HK-2 (cell line): ENCODE data around the gene HCCS.
A peak's percentile ranks its signal among the peaks of the same experiment; 100 is the strongest.
"Not testable (repeated sequence)": the region's sequence is repeated elsewhere in the genome, so short reads cannot be mapped to it uniquely, and the experiment has no call there.

Source experiments
- DNase-seq: peaks from one replicate; pipeline ENCODE4 v3.0.0-alpha.2; 2018; ENCODE audit not compliant: unreplicated experiment

Gene HCCS

GRCh38 chrX:11123087-11123486 is 12.0 kb downstream of the HCCS start:
- DNase-seq: not testable (repeated sequence)

- DNase-seq: no peak
Measured at GRCh38 chrX:11124112-11124511, 13.0 kb downstream of the HCCS start.

DNA sequence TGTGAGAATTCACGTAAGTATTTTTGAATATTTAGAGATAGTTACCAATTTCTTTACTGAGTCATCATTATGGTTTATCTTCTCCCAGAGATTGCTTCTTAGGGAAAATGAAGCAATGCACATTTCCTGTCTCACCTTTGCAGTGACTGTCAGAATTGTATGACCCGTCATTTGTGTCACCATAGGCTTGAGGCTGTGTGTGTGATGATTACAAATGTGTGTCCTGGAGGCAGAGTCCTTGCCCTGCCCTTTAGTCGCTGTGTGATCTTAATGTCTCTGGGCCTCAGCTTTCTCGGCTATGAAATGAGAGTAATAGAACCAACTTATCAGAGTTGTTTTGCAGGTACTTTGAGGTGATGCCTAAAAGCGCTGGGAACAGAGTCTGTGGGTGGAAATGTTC is 13.9 kb downstream of the HCCS start:
- no peak for DNase-seq

DNA sequence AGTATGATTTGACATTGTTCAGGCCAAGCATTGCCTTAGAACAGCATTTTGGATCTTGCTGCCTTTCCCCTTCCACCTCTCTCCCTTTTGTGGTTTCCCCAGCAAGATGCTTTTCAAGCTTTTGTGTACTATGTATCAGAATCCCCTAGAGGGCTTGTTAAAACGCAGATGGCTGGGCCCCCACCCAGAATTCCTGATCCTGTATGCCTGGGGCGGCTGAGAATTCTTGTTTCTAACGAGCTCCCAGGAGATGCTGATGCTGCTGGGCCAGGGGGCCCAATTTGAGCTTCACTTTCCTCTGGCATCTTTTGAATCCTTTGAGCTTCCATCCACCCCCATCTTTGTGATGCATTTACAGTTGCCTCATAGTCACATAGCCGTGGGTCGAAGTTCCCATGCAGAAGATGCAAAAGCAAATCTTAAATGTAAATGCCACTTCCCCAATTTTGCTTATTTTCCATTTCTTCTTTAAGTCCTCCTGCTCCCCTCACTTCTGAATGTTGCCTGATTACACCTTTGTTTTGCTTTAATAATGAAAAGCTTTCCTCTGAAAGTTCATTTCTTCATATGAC is 18.5 kb downstream of the HCCS start:
- DNase-seq: no peak

DNA sequence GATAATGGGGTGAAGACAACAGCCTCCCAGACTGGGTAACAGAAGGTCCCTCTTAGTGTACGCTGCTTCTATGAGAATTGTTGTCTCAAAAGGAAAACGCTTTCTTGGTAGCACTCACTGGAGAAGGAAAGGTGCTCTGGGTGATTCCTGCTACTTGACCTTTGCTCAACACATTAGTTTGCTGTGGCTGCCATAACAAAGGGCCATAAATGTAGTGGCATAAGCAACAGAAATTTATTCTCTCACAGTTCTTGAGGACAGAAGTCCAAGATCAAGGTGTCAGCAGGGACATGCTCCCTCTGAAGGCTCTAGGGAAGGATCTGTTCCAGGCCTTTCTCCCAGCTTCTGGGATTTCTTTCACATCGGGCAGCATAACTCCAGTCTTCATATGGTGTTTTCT is 19.0 kb downstream of the HCCS start:
- no peak for DNase-seq

DNA sequence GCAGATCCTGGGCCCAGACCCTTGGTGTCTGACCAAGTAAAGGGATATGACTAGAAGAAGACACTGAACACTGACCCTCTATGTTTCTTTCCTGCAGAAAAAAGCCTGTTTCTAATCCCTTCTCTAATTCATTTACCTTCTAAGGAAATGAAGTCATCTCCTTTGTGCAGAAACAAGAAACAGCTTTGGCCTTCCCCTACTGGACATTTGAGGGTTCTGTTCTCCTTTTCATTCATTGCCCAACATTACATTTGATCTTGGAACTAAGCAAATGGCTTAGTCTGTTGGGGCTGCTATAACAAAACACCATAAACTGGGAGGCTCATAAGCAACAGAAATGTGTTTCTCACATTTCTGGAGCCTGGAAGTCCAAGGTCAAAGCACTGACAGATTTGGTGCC is 20.0 kb downstream of the HCCS start:
- no peak for DNase-seq

DNA sequence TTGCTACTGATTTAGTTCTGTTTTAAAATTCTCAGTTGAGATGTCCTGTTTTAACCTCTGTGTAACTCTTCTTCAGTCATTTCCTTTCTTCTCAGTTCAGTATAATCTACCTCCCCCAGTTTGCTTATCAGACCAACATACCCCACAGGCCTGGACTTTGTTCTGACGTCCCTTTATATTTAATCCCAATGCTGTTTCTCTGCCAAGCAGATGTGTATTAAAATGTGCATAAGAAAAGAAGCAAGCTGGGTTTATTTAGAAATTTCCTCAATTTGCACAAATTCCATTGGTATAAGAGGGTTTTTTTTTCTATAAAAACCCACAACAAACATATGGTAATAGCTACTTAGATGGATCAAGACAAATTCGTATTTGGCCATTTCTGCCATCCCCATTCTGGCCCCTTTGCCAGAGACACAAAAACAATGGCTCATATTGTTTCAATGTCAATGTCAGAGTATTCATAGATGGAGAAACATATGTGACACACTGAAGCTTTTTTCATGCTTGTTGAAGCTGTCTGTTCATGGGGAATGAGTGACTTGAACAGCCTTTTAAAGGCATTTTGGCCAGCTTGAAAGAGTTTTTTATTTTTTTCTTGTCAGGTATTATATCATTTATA is 24.5 kb downstream of the HCCS start:
- DNase-seq: no peak

DNA sequence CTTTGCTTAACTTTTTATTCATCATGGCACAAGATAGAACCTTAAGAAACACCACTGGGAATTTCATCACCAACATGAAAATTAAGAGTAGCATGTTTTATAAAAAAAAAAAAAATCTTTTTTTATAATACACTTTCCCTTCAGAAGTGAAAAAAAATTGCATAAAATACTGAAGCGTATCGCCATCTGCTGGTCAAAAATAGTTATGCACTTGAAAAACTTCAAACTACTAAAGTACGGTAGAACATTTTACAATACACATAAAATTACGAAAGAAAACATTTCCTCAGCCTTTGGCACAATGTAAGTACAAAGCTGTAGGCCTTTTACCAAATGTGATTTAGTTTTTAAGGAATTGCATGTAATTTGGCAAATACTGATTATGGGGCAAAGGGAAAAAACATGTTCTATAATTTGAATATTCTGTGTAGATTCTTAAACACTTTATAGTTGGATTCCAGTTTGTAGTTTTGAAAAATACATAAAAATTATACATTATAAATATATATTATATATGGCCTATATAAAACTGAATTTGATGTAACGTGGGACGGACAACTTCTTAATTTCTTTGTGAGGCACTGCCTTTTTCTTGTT is 26.5 kb downstream of the HCCS start:
- no peak for DNase-seq

- DNase-seq: no peak
Measured at GRCh38 chrX:11138498-11139390, 27.6 kb downstream of the HCCS start.

DNA sequence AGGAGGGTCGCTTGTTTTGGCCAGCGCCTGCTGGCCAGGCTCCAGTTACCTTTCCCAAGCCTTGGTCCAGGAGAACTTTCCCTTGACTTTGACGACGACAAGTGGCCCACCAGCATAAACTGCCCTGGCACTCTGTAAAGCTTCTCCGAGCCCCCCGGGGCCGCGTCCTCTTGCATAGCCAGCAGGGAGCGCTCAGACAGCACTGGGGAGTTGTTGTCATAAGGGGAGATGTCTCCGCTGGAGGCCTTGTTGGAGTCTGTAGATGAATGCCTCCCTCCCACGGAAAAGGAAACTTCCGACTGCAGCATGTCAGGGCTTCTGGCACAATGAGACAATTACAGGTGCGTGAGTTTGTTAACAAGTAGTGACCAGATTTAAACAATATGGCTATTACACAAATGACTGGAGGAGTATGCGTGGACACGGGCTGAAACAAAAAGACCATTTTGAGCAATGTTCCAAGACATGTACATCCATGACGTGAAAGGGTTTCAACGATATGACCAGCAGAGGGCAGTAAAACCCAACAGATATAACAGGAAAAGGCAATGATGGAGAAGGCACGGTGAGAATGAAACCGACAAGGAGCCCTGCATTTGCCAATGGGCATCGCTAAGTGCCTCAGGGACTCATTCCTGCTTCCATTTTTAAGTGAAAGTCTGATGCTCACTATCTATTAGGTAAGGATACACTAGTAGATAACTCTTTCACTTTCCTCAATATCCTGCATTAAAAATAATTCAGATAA is 33.0 kb downstream of the HCCS start:
- DNase-seq: peak; percentile 44

- no peak for DNase-seq
Measured at GRCh38 chrX:11146411-11146810, 35.3 kb downstream of the HCCS start.

GRCh38 chrX:11148401-11148800 is 37.3 kb downstream of the HCCS start:
- DNase-seq: no peak

DNA sequence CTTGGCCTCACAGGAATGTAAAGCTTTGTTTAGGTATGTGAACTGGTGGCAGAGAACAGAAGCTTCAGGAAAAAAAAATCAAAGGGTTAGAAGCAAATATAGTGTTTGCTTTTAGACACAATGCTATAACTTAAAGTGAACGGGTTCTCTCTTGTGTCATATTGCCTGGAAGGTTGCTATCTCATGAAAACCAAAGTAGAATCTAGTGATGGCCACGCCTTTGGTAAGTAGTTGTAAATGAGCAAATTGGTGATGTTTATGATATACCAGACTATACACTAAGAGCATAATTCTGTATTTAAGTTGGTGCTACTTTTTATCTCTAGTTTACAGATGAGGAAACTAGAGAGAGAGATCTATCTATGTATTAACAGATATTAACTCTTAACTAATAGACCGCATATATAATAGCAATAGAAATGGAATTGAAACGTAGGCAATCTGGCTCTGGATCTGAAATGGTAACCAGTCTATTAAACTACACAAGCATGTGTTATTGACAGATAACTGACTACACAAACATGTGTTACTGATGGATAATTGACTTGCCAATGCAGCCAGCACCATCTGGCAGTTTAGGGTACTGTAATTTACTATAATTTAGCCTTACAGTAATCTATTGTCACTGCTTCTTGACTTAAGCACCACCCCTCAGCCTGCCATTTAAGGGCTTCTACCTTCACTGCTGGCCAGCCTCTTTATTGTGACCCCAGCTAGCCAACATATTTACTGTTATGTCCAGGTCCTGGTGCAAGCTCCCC is 40.8 kb downstream of the HCCS start:
- no peak for DNase-seq

DNA sequence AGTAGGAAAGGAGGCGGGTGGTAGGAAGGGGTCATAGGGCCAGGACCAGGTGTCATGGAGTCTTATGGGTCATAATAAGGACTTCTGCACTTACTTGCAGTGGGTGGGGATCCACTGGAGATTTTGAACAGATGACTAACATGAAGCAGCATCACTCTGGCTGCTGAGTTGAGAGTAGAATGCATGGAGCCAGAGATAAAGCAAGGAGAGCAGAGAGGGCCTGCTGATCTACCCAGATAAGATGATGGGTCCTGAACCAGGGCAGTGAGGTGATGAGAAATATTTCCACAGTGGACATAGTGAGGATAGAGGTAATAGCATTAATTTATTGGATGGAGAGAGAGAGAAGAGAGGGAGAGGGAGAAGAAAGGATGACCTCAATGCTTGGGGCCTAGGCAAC is 48.0 kb downstream of the HCCS start:
- DNase-seq: no peak

- DNase-seq: no peak
Measured at GRCh38 chrX:11164433-11164832, 53.3 kb downstream of the HCCS start.

- DNase-seq: no peak
Measured at GRCh38 chrX:11171956-11172355, 60.8 kb downstream of the HCCS start.

DNA sequence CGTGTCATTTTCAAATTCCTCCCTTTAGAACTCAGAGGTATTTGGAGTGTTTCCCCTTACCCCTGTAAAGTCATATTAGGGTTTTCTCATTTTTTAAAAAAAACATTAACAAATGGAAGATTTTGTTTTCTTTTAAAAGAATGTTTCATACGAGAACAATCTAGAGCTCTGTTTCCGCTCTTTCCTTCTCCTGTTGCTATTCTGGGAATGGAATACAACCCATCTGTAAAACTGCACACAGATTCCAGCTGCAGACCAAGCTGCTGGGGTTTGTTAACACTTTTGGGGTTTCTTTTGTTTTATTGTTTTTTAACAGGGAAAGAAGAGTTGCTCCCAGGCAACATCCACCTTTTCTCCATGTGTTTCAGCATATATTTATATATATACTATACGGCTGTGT is 61.3 kb downstream of the HCCS start:
- no peak for DNase-seq
